ENCODE data around the gene RALGAPA1.

DNA sequence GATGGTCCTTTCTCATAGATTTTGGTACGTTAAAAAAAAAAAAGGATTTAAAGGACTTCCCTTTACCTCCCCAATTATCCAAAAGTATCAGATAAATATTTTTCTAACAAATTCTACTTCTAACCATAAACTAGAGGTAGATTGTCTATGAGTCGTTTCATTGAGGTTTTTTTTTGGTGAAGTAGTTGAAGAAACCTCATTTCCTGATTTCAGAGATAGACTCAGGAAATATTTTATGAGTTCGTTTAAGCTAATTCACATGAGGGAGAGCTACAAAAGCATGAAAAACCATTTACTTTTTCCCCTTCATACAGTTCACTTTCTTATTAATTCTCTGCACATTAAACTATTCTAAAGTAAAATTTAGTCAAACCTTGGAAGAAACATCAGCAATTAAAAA, 112.5 kb downstream of the RALGAPA1 start:
- TF ChIP-seq, protein P1, sequence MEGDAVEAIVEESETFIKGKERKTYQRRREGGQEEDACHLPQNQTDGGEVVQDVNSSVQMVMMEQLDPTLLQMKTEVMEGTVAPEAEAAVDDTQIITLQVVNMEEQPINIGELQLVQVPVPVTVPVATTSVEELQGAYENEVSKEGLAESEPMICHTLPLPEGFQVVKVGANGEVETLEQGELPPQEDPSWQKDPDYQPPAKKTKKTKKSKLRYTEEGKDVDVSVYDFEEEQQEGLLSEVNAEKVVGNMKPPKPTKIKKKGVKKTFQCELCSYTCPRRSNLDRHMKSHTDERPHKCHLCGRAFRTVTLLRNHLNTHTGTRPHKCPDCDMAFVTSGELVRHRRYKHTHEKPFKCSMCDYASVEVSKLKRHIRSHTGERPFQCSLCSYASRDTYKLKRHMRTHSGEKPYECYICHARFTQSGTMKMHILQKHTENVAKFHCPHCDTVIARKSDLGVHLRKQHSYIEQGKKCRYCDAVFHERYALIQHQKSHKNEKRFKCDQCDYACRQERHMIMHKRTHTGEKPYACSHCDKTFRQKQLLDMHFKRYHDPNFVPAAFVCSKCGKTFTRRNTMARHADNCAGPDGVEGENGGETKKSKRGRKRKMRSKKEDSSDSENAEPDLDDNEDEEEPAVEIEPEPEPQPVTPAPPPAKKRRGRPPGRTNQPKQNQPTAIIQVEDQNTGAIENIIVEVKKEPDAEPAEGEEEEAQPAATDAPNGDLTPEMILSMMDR (IDR thresholded peaks at IDR 0.05): no peak
- no peak for TF ChIP-seq EZH2 (IDR thresholded peaks at IDR 0.05; ENCODE audit: borderline replicate concordance, insufficient read depth, low read depth, low read length, poor library complexity, severe bottlenecking)
